Measurements from ENCODE around the gene SLC25A11. TPM values are rescaled to one million over a fixed set of nuclear protein-coding genes. Genes with fewer than 3 reads are reported as not detected.
"Not testable (repeated sequence)": the region's sequence is repeated elsewhere in the genome, so short reads cannot be mapped to it uniquely, and the experiment has no call there.

The SLC25A11 gene
- total RNA-seq, 1 experiment from 2014 or later: 75.1 TPM

DNA sequence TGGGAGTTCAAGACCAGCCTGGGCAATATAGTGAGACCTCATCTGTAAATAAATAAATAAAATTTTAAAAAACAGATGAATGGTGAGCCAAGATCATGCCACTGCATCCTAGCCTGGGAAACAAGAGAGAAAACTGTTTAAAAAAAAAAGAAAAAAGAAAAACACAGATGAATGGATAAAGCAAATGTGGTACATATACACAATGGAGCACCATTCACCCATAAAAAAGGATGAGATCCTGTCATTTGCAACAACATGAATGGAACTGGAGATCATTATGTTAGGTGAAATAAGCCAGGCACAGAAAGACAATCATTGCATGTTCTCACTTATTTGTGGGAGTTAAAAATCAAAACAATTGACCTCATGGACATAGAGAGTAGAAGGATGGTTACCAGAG is 33.2 kb downstream of the SLC25A11 start:
- H3K79me2 ChIP-seq (ENCODE audit: insufficient read depth, low read length); CTCF ChIA-PET; H4K20me1 ChIP-seq (ENCODE audit: insufficient read depth); H3K36me3 ChIP-seq (ENCODE audit: control insufficient read depth in 1 of 2, insufficient read depth in 2 of 2, low read length in 2 of 2); ATAC-seq; H3K4me3 ChIP-seq (replicated peaks in 1 of 2; ENCODE audit: low read depth in 1 of 2, low read length in 2 of 2); BruUV-seq (replicated peaks); H3K9ac ChIP-seq (ENCODE audit: low read length); H3K4me2 ChIP-seq (ENCODE audit: low read length); POLR2A ChIA-PET; RAD21 ChIA-PET (ENCODE audit: low non-redundant PET in 1 of 2, low total read pairs in 2 of 2, uncharacterized antibody in 2 of 2, unreplicated experiment in 2 of 2); H3K27ac ChIP-seq (ENCODE audit: low read depth, low read length); intact Hi-C loops (cut with micrococcal nuclease); H2AFZ ChIP-seq (ENCODE audit: low read depth, low read length, poor library complexity, severe bottlenecking); H3K27me3 ChIP-seq (ENCODE audit: insufficient read depth, low read length); DNase-seq (ENCODE audit: low read depth, low spot score); H3K9me2 ChIP-seq (ENCODE audit: insufficient read depth); H3K9me3 ChIP-seq (ENCODE audit: control insufficient read depth in 1 of 2, insufficient read depth in 1 of 2, low read depth in 1 of 2, low read length in 2 of 2): not testable (repeated sequence)
- H3K4me1 ChIP-seq (ENCODE audit: control insufficient read depth in 1 of 2, insufficient read depth in 2 of 2, low read length in 2 of 2): peaks cover 15 to 31% of the 10 kb centered on the region in 2 experiments

DNA sequence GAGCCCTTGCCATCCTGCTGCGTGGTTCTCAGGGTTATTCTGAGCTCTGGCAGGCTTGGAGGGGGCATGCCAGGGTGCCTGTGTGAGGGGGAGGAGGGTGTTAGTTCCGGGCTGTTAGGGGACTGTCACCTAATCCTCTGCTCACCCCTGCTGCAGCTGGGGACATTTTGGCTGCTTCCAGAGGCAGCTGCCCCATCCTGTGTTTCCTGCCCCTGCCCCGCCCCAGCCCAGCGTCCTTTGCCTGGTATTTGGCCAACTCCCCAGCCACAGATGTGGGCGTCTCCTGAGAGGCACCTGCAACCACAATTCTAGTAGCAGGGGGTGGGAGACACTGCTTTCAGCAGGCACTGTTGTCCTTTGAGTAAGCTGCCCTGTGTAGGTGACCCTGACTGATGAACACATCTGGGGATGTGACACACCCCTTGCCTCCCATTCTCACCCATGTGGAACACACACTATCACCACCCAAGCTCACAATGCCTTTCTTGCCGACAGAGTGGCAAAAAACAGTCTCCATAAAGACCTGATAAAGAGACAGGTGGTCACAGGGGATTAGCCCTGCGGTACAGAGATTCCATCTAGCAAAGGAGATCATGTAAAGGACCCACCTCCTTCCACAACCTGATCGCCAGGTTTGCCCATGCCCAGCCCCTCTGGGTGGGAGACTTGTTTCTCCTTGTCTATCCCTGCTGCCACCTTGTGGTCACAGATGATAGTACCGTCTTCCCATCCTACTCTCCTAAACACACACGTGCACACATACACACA is 36.6 kb downstream of the SLC25A11 start, which contains the start of gene CHRNE:
TSS of gene CHRNE (minus strand) at position 48 of the 768 bp plus-strand sequence. CDS start at position 13, 35 bp downstream.
- no peaks in the 10 kb centered on the region for H3K36me3 ChIP-seq (ENCODE audit: control insufficient read depth in 1 of 2, insufficient read depth in 2 of 2, low read length in 2 of 2)
- BruUV-seq (replicated peaks): no TSS peak
- ChIA-PET CTCF (interaction anchor here (0.7 to 2.1 kb wide), 9 partner anchors 10 to 338 kb away, joined by 3 to 12 read pairs (median 5); partner anchors contain the start of genes RNF167, SLC25A11 and SPAG7), POLR2A (interaction anchor here (1.0 kb wide), 1 partner anchor 171 kb away, joined by 3 read pairs; no protein-coding TSS in a partner anchor), RAD21 (ENCODE audit: low non-redundant PET in 1 of 2, low total read pairs in 2 of 2, uncharacterized antibody in 2 of 2, unreplicated experiment in 2 of 2) (interaction anchor here in 1 of 2 experiments (0.6 kb wide), 1 partner anchor 8 kb away, joined by 3 read pairs; no protein-coding TSS in a partner anchor)
- intact Hi-C loops (cut with micrococcal nuclease): no loop called here
- peaks cover 10 to 14% of the 10 kb centered on the region in 2 experiments for H3K4me1 ChIP-seq (ENCODE audit: control insufficient read depth in 1 of 2, insufficient read depth in 2 of 2, low read length in 2 of 2)
- H3K27ac ChIP-seq (ENCODE audit: low read depth, low read length): no peak within 1 kb of the TSS; the same call in 1 of the 2 replicates
- no peaks in the 10 kb centered on the region for H4K20me1 ChIP-seq (ENCODE audit: insufficient read depth)
- no peaks in the 10 kb centered on the region for H3K9me3 ChIP-seq (ENCODE audit: control insufficient read depth in 1 of 2, insufficient read depth in 1 of 2, low read depth in 1 of 2, low read length in 2 of 2)
- ATAC-seq (peak; percentile 89), DNase-seq (ENCODE audit: low read depth, low spot score) (peak; percentile 87)
- H3K27me3 ChIP-seq (ENCODE audit: insufficient read depth, low read length): no peaks in the 10 kb centered on the region
- H3K4me2 ChIP-seq (ENCODE audit: low read length): peak within 1 kb of the TSS; percentile 45
- 0 out of 2 replicates have a peak, but pooled peaks have one; percentile 12 for TF ChIP-seq POLR2AphosphoS5 (IDR thresholded peaks at IDR 0.05; ENCODE audit: low read depth, low read length)
- peak; percentile 73 for TF ChIP-seq RAD21 (IDR thresholded peaks at IDR 0.05; ENCODE audit: low read depth)
- no peak for TF ChIP-seq JUND (IDR thresholded peaks at IDR 0.05)
- TF ChIP-seq, protein P1, sequence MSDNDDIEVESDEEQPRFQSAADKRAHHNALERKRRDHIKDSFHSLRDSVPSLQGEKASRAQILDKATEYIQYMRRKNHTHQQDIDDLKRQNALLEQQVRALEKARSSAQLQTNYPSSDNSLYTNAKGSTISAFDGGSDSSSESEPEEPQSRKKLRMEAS (IDR thresholded peaks at IDR 0.05): peak; percentile 76
- TF ChIP-seq, protein P2, sequence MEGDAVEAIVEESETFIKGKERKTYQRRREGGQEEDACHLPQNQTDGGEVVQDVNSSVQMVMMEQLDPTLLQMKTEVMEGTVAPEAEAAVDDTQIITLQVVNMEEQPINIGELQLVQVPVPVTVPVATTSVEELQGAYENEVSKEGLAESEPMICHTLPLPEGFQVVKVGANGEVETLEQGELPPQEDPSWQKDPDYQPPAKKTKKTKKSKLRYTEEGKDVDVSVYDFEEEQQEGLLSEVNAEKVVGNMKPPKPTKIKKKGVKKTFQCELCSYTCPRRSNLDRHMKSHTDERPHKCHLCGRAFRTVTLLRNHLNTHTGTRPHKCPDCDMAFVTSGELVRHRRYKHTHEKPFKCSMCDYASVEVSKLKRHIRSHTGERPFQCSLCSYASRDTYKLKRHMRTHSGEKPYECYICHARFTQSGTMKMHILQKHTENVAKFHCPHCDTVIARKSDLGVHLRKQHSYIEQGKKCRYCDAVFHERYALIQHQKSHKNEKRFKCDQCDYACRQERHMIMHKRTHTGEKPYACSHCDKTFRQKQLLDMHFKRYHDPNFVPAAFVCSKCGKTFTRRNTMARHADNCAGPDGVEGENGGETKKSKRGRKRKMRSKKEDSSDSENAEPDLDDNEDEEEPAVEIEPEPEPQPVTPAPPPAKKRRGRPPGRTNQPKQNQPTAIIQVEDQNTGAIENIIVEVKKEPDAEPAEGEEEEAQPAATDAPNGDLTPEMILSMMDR (IDR thresholded peaks at IDR 0.05 in 2 of 3, conservative IDR thresholded peaks at IDR 0.05 in 1 of 3; ENCODE audit: borderline replicate concordance in 1 of 3, insufficient read depth in 1 of 3, low read depth in 2 of 3, low read length in 2 of 3): peak; percentile 67 to 81 (median 74); a peak in 5 of 6 replicates
- TF ChIP-seq SP1 (IDR thresholded peaks at IDR 0.05; ENCODE audit: low read depth): no peak; the same call in 1 of the 2 replicates
- peak; percentile 41 for TF ChIP-seq TCF7L2 (IDR thresholded peaks at IDR 0.05; ENCODE audit: borderline replicate concordance, extremely low read depth, insufficient read depth, insufficient read length)
- TF ChIP-seq SIN3A (IDR thresholded peaks at IDR 0.05; ENCODE audit: low read depth): 0 out of 2 replicates have a peak, but pooled peaks have one; percentile 20
- H3K4me3 ChIP-seq (replicated peaks in 1 of 2; ENCODE audit: low read depth in 1 of 2, low read length in 2 of 2): no peak within 1 kb of the TSS
- no peak within 1 kb of the TSS for H3K9ac ChIP-seq (ENCODE audit: low read length)
- H3K79me2 ChIP-seq (ENCODE audit: insufficient read depth, low read length): no peaks in the 10 kb centered on the region
- H2AFZ ChIP-seq (ENCODE audit: low read depth, low read length, poor library complexity, severe bottlenecking): no peak within 1 kb of the TSS
- H3K9me2 ChIP-seq (ENCODE audit: insufficient read depth): no peaks in the 10 kb centered on the region
